SK-N-MC (cell line): ENCODE data around the gene CAMSAP3.
A peak's percentile ranks its signal among the peaks of the same experiment; 100 is the strongest.

Experiments used
- EZH2 ChIP-seq: fragments of 200-600 bp; sonication (generic); IDR thresholded peaks from one replicate; pipeline ENCODE4 v1.6.1; 2017; ENCODE audit warnings: antibody characterized with exemption
- FOXP2 ChIP-seq: optimal IDR thresholded peaks from 2 replicates; pipeline ENCODE3; 2011; ENCODE audit warnings: mild to moderate bottlenecking, moderate library complexity; ENCODE audit not compliant: insufficient read depth; ENCODE audit errors: extremely low read length, control extremely low read depth
- POLR2AphosphoS5 ChIP-seq: IDR thresholded peaks from 2 replicates; pipeline ENCODE4 v1.6.1; 2012; ENCODE audit warnings: mild to moderate bottlenecking, low read depth, low read length, borderline replicate concordance

DNA sequence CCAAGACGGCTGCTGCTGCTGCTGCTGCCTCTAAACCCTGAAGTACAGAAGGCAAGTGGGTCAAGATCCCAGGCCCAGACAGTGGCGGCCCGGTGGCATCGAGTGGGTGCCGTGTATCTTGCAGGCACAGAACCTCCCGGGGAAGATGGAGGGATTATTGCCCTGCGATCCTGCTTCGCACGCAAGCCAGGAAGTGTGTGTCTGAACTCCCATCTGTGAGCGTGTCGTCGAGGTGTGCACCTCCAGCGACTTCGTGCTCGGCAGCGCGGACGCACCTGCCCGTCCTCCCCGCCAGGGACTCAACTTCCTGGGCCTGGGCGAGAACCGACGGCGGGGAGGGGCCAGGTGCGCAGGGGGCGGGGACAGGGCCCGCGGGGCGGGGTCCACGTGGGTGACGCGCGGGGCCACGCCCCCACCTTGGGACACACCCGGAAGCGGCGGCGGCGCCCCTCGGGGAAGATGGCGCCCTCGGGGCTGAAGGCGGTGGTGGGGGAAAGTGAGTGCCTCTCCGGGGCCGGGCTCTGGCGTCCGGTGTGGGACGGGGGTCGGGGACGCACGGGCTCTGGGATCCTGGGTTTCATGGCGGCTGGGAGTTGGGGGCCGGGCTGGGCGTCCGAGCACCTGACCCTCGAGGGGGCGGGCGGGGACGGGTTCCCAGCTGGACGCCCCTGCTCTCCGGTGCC lies 41.2 kb downstream of the CAMSAP3 start, which contains the start of gene STXBP2:
- TF ChIP-seq EZH2, result no peak
- TF ChIP-seq POLR2AphosphoS5, result peak; percentile 62; the same call in 1 of the 2 replicates
- no peak for TF ChIP-seq FOXP2
